GM23338 (cell line): Measurements from ENCODE around the gene AFAP1. TPM values are rescaled to one million over a fixed set of nuclear protein-coding genes. Genes with fewer than 3 reads are reported as not detected.
A peak's percentile ranks its signal among the peaks of the same experiment; 100 is the strongest.

Source experiments
- ATAC-seq: fragments of 200-7000 bp; cut with Tn5 transposase; 3 replicates; pipeline ENCODE4 v1.9.1; 2020
- DNase-seq: peaks from one replicate; pipeline ENCODE4 v3.0.0-alpha.2; 2015; ENCODE audit warnings: low spot score
- H2AFZ ChIP-seq: fragments of 200-600 bp; sonication (generic); 2 replicates; pipeline ENCODE4 v1.8.0; 2016; ENCODE audit warnings: antibody characterized with exemption, mild to moderate bottlenecking, moderate library complexity
- H3F3A ChIP-seq: fragments of 200-600 bp; sonication (generic); replicated peaks from 2 replicates; pipeline ENCODE4 v1.8.0; 2017; ENCODE audit warnings: antibody characterized with exemption, mixed run types, low read depth
- H3K27ac ChIP-seq: fragments of 200-600 bp; sonication (generic); 2 replicates; pipeline ENCODE4 v1.6.1; 2016; ENCODE audit warnings: low read depth
- H3K27me3 ChIP-seq: fragments of 200-600 bp; sonication (generic); 2 replicates; pipeline ENCODE4 v1.8.0; 2016; ENCODE audit warnings: mild to moderate bottlenecking, mixed run types, moderate library complexity; ENCODE audit not compliant: insufficient read depth
- H3K36me3 ChIP-seq: fragments of 200-600 bp; sonication (generic); 2 replicates; pipeline ENCODE4 v1.8.0; 2016; ENCODE audit warnings: mild to moderate bottlenecking; ENCODE audit not compliant: insufficient read depth
- H3K4me1 ChIP-seq: fragments of 200-600 bp; sonication (generic); 2 replicates; pipeline ENCODE4 v1.8.0; 2016; ENCODE audit warnings: mild to moderate bottlenecking, moderate library complexity; ENCODE audit not compliant: insufficient read depth
- H3K4me2 ChIP-seq: fragments of 200-600 bp; sonication (generic); 2 replicates; pipeline ENCODE4 v1.7.1; 2017; ENCODE audit warnings: mixed run types
- H3K4me3 ChIP-seq: fragments of 200-600 bp; sonication (generic); 2 replicates; pipeline ENCODE4 v1.6.1; 2016; ENCODE audit warnings: mixed run types
- H3K79me2 ChIP-seq: fragments of 200-600 bp; sonication (generic); replicated peaks from 2 replicates; pipeline ENCODE4 v1.8.0; 2017; ENCODE audit warnings: mild to moderate bottlenecking; ENCODE audit not compliant: insufficient read depth
- H3K9me2 ChIP-seq: fragments of 200-600 bp; sonication (generic); 2 replicates; pipeline ENCODE4 v1.8.0; 2017; ENCODE audit not compliant: insufficient read depth
- H4K20me1 ChIP-seq: fragments of 200-600 bp; sonication (generic); replicated peaks from 2 replicates; pipeline ENCODE4 v1.8.0; 2017; ENCODE audit warnings: mild to moderate bottlenecking; ENCODE audit not compliant: insufficient read depth
- H3K27ac Mint-ChIP-seq: 2 replicates; pipeline ENCODE4 v1.8.0; 2020; ENCODE audit warnings: inconsistent platforms, mild to moderate bottlenecking, moderate library complexity, mixed read lengths
- H3K27me3 Mint-ChIP-seq: 3 replicates; pipeline ENCODE4 v1.8.0; 2022; ENCODE audit warnings: low read depth, mild to moderate bottlenecking, moderate library complexity, mixed read lengths, inconsistent platforms; ENCODE audit not compliant: insufficient read depth, poor library complexity
- H3K36me3 Mint-ChIP-seq: 3 replicates; pipeline ENCODE4 v1.8.0; 2021; ENCODE audit warnings: low read depth, mild to moderate bottlenecking, inconsistent platforms, moderate library complexity, mixed read lengths
- H3K4me1 Mint-ChIP-seq: 3 replicates; pipeline ENCODE4 v1.8.0; 2020; ENCODE audit warnings: mild to moderate bottlenecking, inconsistent platforms, mixed read lengths
- H3K4me3 Mint-ChIP-seq: 3 replicates; pipeline ENCODE4 v1.8.0; 2021; ENCODE audit warnings: moderate library complexity, mild to moderate bottlenecking, inconsistent platforms, mixed read lengths
- H3K9me3 Mint-ChIP-seq: 3 replicates; pipeline ENCODE4 v1.8.0; 2020; ENCODE audit warnings: moderate library complexity, mild to moderate bottlenecking, inconsistent platforms, mixed read lengths
- CTCF ChIP-seq, 2 experiments: fragments of 200-600 bp in 1 of 2; sonication (generic) in 1 of 2; conservative IDR thresholded peaks; 2 replicates each; pipeline versions ENCODE4 v1.5.1 to v1.6.1; 2016 to 2017; ENCODE audit warnings: antibody characterized with exemption in 2 of 2, low read depth in 2 of 2, mild to moderate bottlenecking in 2 of 2, moderate library complexity in 1 of 2
- EZH2 ChIP-seq: fragments of 200-600 bp; sonication (generic); IDR thresholded peaks from one replicate; pipeline ENCODE4 v1.8.0; 2017; ENCODE audit warnings: antibody characterized with exemption, mild to moderate bottlenecking, low read depth; ENCODE audit not compliant: unreplicated experiment
- EZH2phosphoT487 ChIP-seq: fragments of 200-600 bp; sonication (generic); IDR thresholded peaks from one replicate; pipeline ENCODE4 v1.8.1; 2018; ENCODE audit warnings: antibody characterized with exemption; ENCODE audit not compliant: unreplicated experiment
- JUNB ChIP-seq: IDR thresholded peaks from one replicate; pipeline ENCODE4 v1.6.1; 2016; ENCODE audit warnings: antibody characterized with exemption; ENCODE audit not compliant: unreplicated experiment
- NANOG ChIP-seq: IDR thresholded peaks from 2 replicates; pipeline ENCODE4 v1.6.1; 2016; ENCODE audit warnings: antibody characterized with exemption, borderline replicate concordance
- STAT1 ChIP-seq: IDR thresholded peaks from one replicate; pipeline ENCODE4 v1.6.1; 2016; ENCODE audit warnings: antibody characterized with exemption; ENCODE audit not compliant: unreplicated experiment
- ZNF114 ChIP-seq: fragments of 250-450 bp; sonication (Bioruptor Pico); IDR thresholded peaks from 2 replicates; pipeline ENCODE4 v1.5.0; 2020; ENCODE audit warnings: mild to moderate bottlenecking, moderate library complexity
- ZNF462 ChIP-seq: fragments of 250-450 bp; sonication (Bioruptor Pico); IDR thresholded peaks from 2 replicates; pipeline ENCODE4 v1.5.0; 2020; ENCODE audit warnings: mild to moderate bottlenecking, moderate library complexity
- polyA plus RNA-seq: library from polyadenylated mRNA; unstranded; fragments of >200 nt; fragmentation: Nextera tagmentation; extraction: Ambion mirVana; gene quantifications from 2 replicates; pipeline ENCODE4 v1.2.1, GENCODE V29; 2016
- total RNA-seq: library from RNA; depleted of rRNA; stranded (reverse); fragments of >200 nt; shearing (Covaris generic); gene quantifications from 2 replicates; pipeline ENCODE4 v1.2.3, GENCODE V29; 2014
- TF ChIP-seq, protein P1 (sequence below): IDR thresholded peaks from one replicate; pipeline ENCODE4 v1.6.1; 2018; ENCODE audit warnings: antibody characterized with exemption; ENCODE audit not compliant: unreplicated experiment

AFAP1 gene
- total and polyA plus RNA-seq, 2 experiments from 2014 or later: 6.5 to 21.5 TPM

DNA sequence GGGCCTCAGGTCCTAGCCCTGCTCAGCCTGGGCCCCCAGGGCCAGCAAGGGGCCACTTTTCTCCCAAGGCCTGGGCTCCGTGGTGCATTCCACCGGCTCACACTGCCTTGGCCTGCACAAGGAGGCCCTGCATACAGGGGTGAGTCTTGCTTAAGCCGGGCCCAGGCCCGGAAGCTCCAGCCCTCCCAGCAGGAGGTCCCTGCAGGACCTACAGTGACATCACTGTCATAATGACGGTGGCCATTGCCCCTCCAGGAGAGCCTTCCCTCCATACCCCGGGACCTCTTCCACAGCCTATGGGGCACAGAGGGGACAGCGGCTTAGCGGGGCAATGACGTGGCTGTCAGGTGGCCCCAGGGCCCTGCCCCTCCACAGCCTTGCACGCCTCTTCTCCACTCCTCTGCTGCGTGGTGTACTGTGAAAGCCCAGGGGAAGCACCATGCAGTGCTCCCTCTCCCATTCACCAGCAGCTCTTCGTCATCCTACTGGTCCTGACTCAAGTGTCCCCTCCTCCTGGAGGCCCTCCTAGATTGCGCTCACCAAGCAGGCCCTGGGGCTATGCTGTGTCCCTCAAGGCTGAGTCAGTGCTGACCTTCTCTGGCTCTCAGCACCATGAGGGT lies 32.3 kb upstream of the AFAP1 start (continued):
- TF ChIP-seq JUNB (no peak), CTCF (conservative IDR thresholded peaks at IDR 0.05; ENCODE audit: low read depth in 2 of 2) (no peak), STAT1 (no peak), ZNF114 (CRISPR knock-in tag) (no peak), EZH2 (no peak)
- TF ChIP-seq, protein P1, sequence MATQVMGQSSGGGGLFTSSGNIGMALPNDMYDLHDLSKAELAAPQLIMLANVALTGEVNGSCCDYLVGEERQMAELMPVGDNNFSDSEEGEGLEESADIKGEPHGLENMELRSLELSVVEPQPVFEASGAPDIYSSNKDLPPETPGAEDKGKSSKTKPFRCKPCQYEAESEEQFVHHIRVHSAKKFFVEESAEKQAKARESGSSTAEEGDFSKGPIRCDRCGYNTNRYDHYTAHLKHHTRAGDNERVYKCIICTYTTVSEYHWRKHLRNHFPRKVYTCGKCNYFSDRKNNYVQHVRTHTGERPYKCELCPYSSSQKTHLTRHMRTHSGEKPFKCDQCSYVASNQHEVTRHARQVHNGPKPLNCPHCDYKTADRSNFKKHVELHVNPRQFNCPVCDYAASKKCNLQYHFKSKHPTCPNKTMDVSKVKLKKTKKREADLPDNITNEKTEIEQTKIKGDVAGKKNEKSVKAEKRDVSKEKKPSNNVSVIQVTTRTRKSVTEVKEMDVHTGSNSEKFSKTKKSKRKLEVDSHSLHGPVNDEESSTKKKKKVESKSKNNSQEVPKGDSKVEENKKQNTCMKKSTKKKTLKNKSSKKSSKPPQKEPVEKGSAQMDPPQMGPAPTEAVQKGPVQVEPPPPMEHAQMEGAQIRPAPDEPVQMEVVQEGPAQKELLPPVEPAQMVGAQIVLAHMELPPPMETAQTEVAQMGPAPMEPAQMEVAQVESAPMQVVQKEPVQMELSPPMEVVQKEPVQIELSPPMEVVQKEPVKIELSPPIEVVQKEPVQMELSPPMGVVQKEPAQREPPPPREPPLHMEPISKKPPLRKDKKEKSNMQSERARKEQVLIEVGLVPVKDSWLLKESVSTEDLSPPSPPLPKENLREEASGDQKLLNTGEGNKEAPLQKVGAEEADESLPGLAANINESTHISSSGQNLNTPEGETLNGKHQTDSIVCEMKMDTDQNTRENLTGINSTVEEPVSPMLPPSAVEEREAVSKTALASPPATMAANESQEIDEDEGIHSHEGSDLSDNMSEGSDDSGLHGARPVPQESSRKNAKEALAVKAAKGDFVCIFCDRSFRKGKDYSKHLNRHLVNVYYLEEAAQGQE: no peak

DNA sequence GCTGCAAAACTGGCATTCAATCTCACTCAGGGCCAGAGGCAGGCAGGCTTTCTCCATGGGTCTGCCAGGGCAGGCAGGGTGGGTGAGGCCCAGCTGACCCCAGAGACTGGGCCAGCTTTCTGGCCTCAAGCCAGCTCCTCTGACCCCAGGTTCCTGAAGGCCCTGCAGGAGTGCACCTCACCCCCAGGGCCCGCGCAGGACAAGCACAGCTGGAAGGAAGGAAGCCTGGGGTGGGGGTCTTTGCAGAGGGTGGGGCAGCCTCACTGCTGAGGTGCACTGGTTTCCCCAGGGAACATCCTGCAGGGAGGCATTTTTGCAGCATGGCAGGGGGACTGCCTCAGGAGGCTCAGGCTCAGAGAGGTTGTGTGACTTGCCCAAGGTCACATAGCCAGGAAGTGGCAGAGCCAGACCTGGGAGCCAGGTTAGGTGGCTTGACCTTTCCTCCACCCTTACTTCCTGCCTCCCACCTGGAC lies 31.5 kb upstream of the AFAP1 start:
- peaks cover 22% of the 10 kb centered on the region for H3K4me1 Mint-ChIP-seq
- 0 out of 2 replicates have a peak overlapping the region, but pooled peaks have one; percentile 59 for H3K27ac Mint-ChIP-seq
- H3F3A ChIP-seq: no peaks in the 10 kb centered on the region
- no peak for TF ChIP-seq EZH2phosphoT487
- no peak for TF ChIP-seq ZNF114 (CRISPR knock-in tag)
- no peak for TF ChIP-seq ZNF462 (CRISPR knock-in tag)
- TF ChIP-seq, protein P1: no peak
- TF ChIP-seq NANOG: no peak

More for the DNA sequence above, 31.5 kb upstream of the AFAP1 start:
- Mint-ChIP-seq H3K36me3 (no peaks in the 10 kb centered on the region), H3K4me3 (no peak overlapping the region), H3K9me3 (no peaks in the 10 kb centered on the region), H3K27me3 (peaks cover 7% of the 10 kb centered on the region)
- Histone ChIP-seq H2AFZ (no peak overlapping the region), H3K9me2 (no peaks in the 10 kb centered on the region), H3K36me3 (no peaks in the 10 kb centered on the region), H3K4me2 (no peak overlapping the region), H3K79me2 (no peaks in the 10 kb centered on the region), H3K4me3 (no peak overlapping the region), H3K27me3 (no peaks in the 10 kb centered on the region), H3K4me1 (peaks cover 9% of the 10 kb centered on the region; the same call in 1 of the 2 replicates), H4K20me1 (no peaks in the 10 kb centered on the region), H3K27ac (no peak overlapping the region)
- DNase-seq: no peak
- ATAC-seq: no peak
